Epidermal melanocyte (primary cell): ENCODE results near the gene IGSF23.
"Not testable (repeated sequence)": the region's sequence is repeated elsewhere in the genome, so short reads cannot be mapped to it uniquely, and the experiment has no call there.

Experiments used
- DNase-seq: peaks from one replicate; pipeline ENCODE4 v3.0.0; 2011; ENCODE audit warnings: low spot score; ENCODE audit not compliant: insufficient read length

Gene IGSF23

GRCh38 chr19:44663996-44664395 lies 50.6 kb downstream of the IGSF23 start:
- DNase-seq, result no peak

- DNase-seq, result no peak
These were observed 51.6 kb downstream of the IGSF23 start for GRCh38 chr19:44664976-44665375.

- DNase-seq, result no peak
These were observed 53.6 kb downstream of the IGSF23 start for GRCh38 chr19:44666852-44667556.

GRCh38 chr19:44668985-44669764 lies 55.8 kb downstream of the IGSF23 start:
- no peak for DNase-seq

GRCh38 chr19:44670027-44670426 lies 56.7 kb downstream of the IGSF23 start:
- not testable (repeated sequence) for DNase-seq

GRCh38 chr19:44671400-44671799 lies 58.0 kb downstream of the IGSF23 start, which contains the start of gene CEACAM19:
CEACAM19 (plus strand) TSS chr19:44671482; CDS start chr19:44671932, 450 bp downstream.
- DNase-seq, result no peak

- DNase-seq, result no peak
These were observed 58.9 kb downstream of the IGSF23 start for GRCh38 chr19:44672226-44672625.

GRCh38 chr19:44673510-44673909 lies 60.1 kb downstream of the IGSF23 start:
- DNase-seq, result no peak

- DNase-seq, result no peak
These were observed 62.2 kb downstream of the IGSF23 start for GRCh38 chr19:44675521-44675920.

GRCh38 chr19:44677019-44677811 lies 63.9 kb downstream of the IGSF23 start:
- DNase-seq, result no peak

GRCh38 chr19:44680536-44680935 lies 67.2 kb downstream of the IGSF23 start:
- DNase-seq, result no peak

- DNase-seq, result no peak
These were observed 68.8 kb downstream of the IGSF23 start for GRCh38 chr19:44681992-44682790.

- DNase-seq, result no peak
These were observed 69.4 kb downstream of the IGSF23 start for GRCh38 chr19:44682807-44683206.

GRCh38 chr19:44683434-44684210 lies 70.3 kb downstream of the IGSF23 start:
- DNase-seq, result no peak

- DNase-seq, result not testable (repeated sequence)
These were observed 71.0 kb downstream of the IGSF23 start for GRCh38 chr19:44684396-44684795.

GRCh38 chr19:44684892-44685863 lies 71.8 kb downstream of the IGSF23 start:
- peak; percentile 38 for DNase-seq

- DNase-seq, result no peak
These were observed 72.5 kb downstream of the IGSF23 start for GRCh38 chr19:44685877-44686276.
